Measurements from ENCODE around the gene CTNNAL1. TPM values are rescaled to one million over a fixed set of nuclear protein-coding genes. Genes with fewer than 3 reads are reported as not detected.
A peak's percentile ranks its signal among the peaks of the same experiment; 100 is the strongest.

CTNNAL1 gene
- total RNA-seq, 4 donors from 2014 or later = 59.6 to 88.9 (median 69.6) TPM

- DNase-seq (ENCODE audit: extremely low spot score) = no peak
- no peaks in the 10 kb centered on the region for H3K9me3 ChIP-seq
- H3K36me3 ChIP-seq = peaks cover 0 to 25% (median 17%) of the 10 kb centered on the region in 4 donors
- no peak for TF ChIP-seq POLR2A (IDR thresholded peaks at IDR 0.05; ENCODE audit: low read depth)
- no peak for TF ChIP-seq CTCF (IDR thresholded peaks at IDR 0.05)
- no peak for TF ChIP-seq POLR2AphosphoS5 (IDR thresholded peaks at IDR 0.05)
- TF ChIP-seq EP300 (IDR thresholded peaks at IDR 0.05) = no peak
- intact Hi-C loops (cut with DNase I) = no loop called here
- no peak overlapping the region for H3K4me3 ChIP-seq
- H3K4me1 ChIP-seq = peaks cover 13 to 25% (median 21%) of the 10 kb centered on the region in 4 donors
- WGBS = 83% methylated on average over 4 of the region's 4 CpGs
- no peak overlapping the region for H3K27ac ChIP-seq (replicated peaks in 1 of 4)
- H3K27me3 ChIP-seq = no peaks in the 10 kb centered on the region
These were observed 15.2 kb upstream of the CTNNAL1 start for GRCh38 chr9:109028457-109028856.

GRCh38 chr9:109027176-109027575 is 13.9 kb upstream of the CTNNAL1 start:
- no peak overlapping the region for H3K4me3 ChIP-seq
- H3K27me3 ChIP-seq = no peaks in the 10 kb centered on the region
- intact Hi-C loops (cut with DNase I) = no loop called here
- peaks cover 0 to 14% (median 6%) of the 10 kb centered on the region in 4 donors for H3K36me3 ChIP-seq
- TF ChIP-seq POLR2A (IDR thresholded peaks at IDR 0.05; ENCODE audit: low read depth) = no peak
- no peak for TF ChIP-seq POLR2AphosphoS5 (IDR thresholded peaks at IDR 0.05)
- no peak for TF ChIP-seq EP300 (IDR thresholded peaks at IDR 0.05)
- TF ChIP-seq CTCF (IDR thresholded peaks at IDR 0.05) = no peak
- H3K27ac ChIP-seq (replicated peaks in 1 of 4) = peak overlapping the region; percentile 38 to 59 (median 48)
- 27% methylated on average over 2 of the region's 2 CpGs for WGBS
- no peak for DNase-seq (ENCODE audit: extremely low spot score)
- peaks cover 18 to 29% (median 24%) of the 10 kb centered on the region in 4 donors for H3K4me1 ChIP-seq
- H3K9me3 ChIP-seq = no peaks in the 10 kb centered on the region

- no peak for TF ChIP-seq CTCF (IDR thresholded peaks at IDR 0.05)
- no peak for TF ChIP-seq POLR2AphosphoS5 (IDR thresholded peaks at IDR 0.05)
- no peak for TF ChIP-seq EP300 (IDR thresholded peaks at IDR 0.05)
- no peak for TF ChIP-seq POLR2A (IDR thresholded peaks at IDR 0.05; ENCODE audit: low read depth)
- no peaks in the 10 kb centered on the region for H3K9me3 ChIP-seq
- H3K4me3 ChIP-seq = no peak overlapping the region
- intact Hi-C loops (cut with DNase I) = no loop called here
- DNase-seq (ENCODE audit: extremely low spot score) = no peak
- peak overlapping the region in 3 of 4 donors; percentile 38 to 59 (median 57) for H3K27ac ChIP-seq (replicated peaks in 1 of 4)
- 91% methylated on average over 7 of the region's 7 CpGs for WGBS
- no peaks in the 10 kb centered on the region for H3K27me3 ChIP-seq
- peaks cover 0 to 6% (median 2%) of the 10 kb centered on the region in 4 donors for H3K36me3 ChIP-seq
- H3K4me1 ChIP-seq = peaks cover 21 to 29% (median 24%) of the 10 kb centered on the region in 4 donors
These were observed 13.0 kb upstream of the CTNNAL1 start for GRCh38 chr9:109026306-109026705.

GRCh38 chr9:109022873-109023272 is 9.6 kb upstream of the CTNNAL1 start:
- Histone ChIP-seq H3K4me1 (peaks cover 24 to 28% (median 25%) of the 10 kb centered on the region in 4 donors), H3K27me3 (no peaks in the 10 kb centered on the region), H3K36me3 (peaks cover 0 to 22% (median 8%) of the 10 kb centered on the region in 4 donors), H3K4me3 (no peak overlapping the region), H3K9me3 (no peaks in the 10 kb centered on the region), H3K27ac (replicated peaks in 1 of 4) (no peak overlapping the region)
- no peak for DNase-seq (ENCODE audit: extremely low spot score)
- intact Hi-C loops (cut with DNase I) = no loop called here
- no peak for TF ChIP-seq POLR2AphosphoS5 (IDR thresholded peaks at IDR 0.05)

- Histone ChIP-seq H3K9me3 (no peaks in the 10 kb centered on the region), H3K4me1 (peaks cover 11 to 17% (median 14%) of the 10 kb centered on the region in 4 donors), H3K4me3 (no peak overlapping the region), H3K36me3 (peaks cover 0 to 22% (median 8%) of the 10 kb centered on the region in 4 donors), H3K27me3 (no peaks in the 10 kb centered on the region), H3K27ac (replicated peaks in 1 of 4) (no peak overlapping the region)
- DNase-seq (ENCODE audit: extremely low spot score) = no peak
- no peak for TF ChIP-seq EP300 (IDR thresholded peaks at IDR 0.05)
- TF ChIP-seq POLR2A (IDR thresholded peaks at IDR 0.05; ENCODE audit: low read depth) = no peak
- TF ChIP-seq POLR2AphosphoS5 (IDR thresholded peaks at IDR 0.05) = no peak
- no peak for TF ChIP-seq CTCF (IDR thresholded peaks at IDR 0.05)
- intact Hi-C loops (cut with DNase I) = no loop called here
- WGBS = 88% methylated on average over 6 of the region's 6 CpGs
These were observed 7.5 kb upstream of the CTNNAL1 start for GRCh38 chr9:109020581-109021511.

Measured in esophagus muscularis mucosa (tissue), 4 donors.